ENCODE measurements around the gene HCAR2. TPM values are rescaled to one million over a fixed set of nuclear protein-coding genes. Genes with fewer than 3 reads are reported as not detected.
"Not testable (repeated sequence)": the region's sequence is repeated elsewhere in the genome, so short reads cannot be mapped to it uniquely, and the experiment has no call there.

The HCAR2 gene
- not detected in 2 replicates for total RNA-seq

DNA sequence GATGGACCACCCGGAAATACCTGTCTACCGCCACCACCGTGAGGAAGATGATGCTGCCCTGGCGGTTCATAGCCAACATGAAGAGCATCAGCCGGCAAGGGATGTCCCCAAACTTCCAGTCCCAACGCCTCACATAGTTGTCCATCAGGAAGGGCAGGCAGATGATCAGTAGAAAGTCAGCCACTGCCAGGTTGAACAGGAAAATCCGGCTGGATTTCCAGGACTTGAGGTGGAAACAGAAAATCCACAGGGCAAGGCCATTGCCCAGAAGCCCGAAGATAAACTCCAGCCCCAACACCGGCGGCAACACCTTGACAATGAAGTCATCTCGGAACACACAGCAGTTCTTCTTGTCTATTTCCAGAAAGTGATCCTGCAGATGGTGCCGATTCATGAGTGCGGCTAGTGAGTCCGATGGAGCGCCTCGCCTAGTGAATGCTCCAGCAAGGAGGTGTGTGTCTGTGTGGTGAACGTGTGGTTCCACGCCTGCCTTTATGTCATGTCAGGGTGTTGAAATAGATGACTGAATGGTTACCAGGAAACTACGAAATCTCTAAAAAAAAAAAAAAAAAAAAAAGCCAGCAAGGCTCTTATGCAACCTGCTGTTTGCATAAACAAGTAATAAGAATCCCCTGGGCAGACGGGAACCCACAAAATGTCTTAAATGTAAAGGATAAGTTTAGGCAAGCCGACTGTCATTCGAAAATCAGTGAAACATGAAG, at the start of gene HCAR2:
HCAR2 (minus strand) TSS at position 468 of the 722 bp plus-strand sequence; CDS start at position 394, 74 bp downstream.
- not testable (repeated sequence) for DNase-seq (ENCODE audit: low read depth, low spot score)

DNA sequence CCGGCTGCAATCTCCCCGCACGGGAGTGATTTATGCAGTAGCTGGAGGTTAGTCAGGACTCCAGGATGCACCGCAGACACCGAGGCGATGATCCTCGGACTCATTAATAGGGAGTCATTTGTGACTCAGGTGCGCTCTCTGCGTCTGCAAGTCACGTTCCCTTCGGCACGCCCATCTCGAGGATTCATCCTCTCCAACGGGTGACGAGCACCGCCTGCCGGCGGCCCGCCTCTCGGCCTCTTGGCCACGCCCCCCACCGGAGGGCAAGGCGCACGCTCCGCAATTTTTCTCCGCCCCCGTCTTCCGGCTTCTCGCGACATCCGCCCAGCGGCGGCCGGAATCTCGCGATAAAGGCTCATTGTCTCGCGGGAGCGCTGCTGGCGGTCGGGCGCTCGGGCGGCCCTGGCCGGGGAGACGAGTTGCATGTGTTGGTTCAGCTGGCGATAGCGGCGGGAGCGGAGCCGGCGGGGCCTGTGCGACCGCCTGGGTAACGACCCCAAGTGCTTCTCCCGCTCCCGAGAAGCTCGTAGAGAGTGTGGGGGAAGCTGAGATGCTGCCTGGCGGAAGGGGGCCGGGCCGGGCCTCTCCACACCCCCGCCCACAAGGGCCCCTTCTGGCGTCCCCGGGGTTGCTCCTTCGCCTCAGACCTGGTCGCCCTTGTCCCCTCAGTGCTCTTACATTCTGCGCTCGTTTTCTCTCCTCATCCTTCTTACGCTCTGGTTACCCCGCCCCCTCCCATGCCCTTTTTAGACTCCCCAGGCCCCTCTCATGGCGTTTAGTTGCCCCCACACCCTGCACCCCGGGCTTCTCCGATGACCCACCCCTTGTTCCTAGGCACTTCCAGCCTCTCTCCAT, 49.5 kb upstream of the HCAR2 start, which contains the start of gene DENR:
DENR (plus strand) TSS at position 361 of the 855 bp plus-strand sequence. CDS start 878 bp downstream, outside the sequence.
- peak; percentile 82 for DNase-seq (ENCODE audit: low read depth, low spot score)

DNA sequence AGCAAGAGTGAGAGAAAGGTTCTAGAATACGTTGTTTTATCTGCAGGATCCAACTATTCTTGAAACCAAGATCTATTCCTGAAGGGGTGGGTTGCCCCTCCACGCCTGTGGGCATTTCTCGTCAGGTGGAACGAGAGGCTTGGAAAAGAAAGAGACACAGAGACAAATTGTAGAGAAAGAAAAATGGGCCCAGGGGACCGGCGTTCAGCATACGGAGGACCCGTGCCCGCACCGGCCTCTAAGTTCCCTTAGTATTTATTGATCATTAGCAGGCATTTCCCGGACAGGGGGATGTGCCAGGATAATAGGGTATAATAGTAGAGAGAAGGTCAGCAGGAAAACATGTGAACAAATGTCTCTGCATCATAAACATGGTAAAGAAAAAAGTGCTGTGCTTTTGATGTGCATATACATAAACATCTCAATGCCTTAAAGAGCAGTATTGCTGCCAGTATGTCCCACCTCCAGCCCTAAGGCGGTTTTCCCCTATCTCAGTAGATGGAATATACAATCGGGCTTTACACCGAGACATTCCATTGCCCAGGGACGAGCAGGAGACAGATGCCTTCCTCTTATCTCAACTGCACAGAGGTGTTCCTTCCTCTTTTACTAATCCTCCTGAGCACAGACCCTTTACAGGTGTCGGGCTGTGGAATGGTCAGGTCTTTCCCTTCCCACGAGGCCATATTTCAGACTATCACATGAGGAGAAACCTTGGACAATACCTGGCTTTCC, 47.8 kb upstream of the HCAR2 start:
- not testable (repeated sequence) for DNase-seq (ENCODE audit: low read depth, low spot score)

DNA sequence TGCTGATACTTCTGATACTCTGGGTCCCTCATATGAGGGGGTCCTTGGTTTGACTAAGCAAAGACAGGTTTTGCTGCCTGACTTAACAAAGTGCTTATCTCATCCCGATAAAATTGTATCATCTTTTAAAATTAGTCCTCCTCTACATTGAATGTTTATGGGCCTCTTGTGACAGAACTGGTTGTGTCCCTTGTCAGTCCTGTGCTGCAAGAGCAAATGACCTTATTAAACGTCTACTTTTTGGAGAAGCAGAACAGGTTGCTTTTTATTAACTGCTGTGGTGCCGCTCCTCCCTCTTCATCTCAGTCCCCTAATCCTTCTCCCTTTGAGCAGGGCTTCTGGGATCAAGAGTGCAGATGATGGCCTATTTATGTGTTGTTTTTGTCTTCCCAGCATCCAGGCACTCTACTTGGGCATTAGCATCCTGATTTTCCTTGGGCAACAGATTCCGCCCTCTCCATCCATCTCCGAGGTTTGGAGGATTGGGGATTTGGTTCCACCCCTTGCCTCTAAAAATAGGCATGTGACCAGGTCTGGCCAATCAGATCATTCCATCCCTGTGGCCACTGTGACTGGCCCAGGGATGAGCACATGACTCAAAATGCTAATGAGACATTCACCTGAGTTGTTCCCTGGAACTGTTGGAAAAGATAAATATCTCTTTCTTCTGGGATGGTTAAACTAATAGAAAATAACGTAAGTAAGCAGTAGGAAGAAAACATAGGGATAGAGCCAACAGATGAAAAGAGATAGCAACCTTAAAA, 46.6 kb upstream of the HCAR2 start:
- no peak for DNase-seq (ENCODE audit: low read depth, low spot score)

DNA sequence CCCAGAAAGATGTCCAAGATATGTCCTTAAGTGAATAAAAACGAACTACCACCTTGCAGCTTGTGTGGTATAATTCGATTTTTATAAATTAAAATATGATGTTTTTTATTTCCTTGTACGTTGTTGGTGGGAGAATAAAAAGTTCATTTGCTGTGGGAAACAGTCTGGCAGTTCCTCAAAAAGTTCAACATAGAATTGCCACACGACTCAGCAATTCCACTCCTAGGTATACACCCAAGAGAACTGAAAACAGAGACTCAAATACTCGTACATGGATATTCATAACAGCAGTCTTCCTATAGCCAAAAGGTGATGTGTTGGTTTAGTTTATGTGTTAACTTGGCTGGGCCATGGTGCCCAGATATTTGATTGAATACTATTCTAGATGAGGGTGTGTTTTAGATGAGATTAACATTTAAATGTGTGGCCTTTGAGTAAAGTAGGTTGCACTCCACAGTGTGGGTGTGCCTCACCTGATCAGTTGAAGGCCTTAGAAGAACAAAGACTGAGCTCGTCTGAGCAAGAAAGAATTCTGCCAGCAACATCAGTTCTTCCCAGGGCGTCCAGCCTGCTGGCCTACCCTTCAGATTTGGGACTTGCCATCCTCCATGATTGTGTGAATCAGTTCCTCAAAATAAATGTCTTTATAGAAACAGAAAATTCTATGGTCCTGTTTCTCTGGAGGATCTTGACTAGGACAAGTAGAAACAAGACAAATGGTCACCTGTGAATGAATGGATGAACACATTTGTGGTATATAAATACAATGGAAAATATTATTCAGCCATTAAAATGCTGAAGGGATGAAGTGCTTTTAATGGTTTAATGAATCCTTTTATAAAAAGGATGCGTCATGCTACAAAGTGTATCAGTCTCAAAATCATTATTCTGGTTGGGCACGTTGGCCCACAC, 44.3 kb upstream of the HCAR2 start:
- DNase-seq (ENCODE audit: low read depth, low spot score), result no peak

DNA sequence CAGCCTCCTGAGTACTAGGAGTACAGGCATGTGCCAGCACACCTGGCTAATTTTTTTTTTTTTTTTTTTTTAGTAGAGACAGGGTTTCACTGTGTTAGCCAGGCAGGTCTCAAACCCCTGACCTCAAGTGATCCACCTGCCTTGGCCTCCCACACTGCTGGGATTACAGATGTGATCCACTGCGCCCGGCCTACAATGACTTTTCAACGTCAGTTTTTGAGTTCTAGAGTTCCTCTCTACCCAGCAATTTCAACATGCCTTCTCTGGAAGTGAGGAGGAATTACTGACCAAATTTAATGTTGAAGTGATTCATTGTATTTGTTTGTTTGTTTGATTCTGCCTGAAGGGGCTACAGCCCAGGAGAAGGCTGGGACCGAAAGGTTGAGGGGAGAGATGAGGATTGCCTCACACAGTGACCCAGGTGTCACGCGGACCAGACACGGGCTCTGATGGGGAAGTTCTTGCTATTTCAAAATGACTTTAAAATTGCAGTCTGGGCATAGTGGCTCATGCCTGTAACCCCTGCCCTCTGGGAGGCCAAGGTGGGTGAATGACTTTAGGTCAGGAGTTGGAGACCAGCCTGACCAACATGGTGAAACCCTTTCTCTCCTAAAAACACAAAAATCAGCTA, 40.9 kb upstream of the HCAR2 start:
- no peak for DNase-seq (ENCODE audit: low read depth, low spot score)

DNA sequence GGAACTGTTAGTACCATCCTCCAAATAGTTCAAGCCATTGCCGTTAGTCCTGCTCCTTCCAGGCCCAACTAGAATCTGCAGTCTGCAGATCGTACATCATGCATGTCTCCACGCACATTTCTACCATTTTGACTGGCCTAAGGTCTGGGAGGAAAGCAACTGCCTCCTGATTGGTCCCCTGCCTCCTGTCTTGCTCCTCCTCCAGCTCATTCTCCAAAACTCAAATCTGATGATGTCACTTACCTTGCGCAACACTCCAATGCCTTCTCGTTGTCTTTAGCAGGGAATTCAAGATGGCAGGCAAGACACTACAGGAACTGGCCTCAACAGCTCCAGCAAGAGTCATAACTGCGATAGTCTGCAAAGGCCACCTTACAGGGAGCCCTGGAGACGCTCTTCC, 37.2 kb upstream of the HCAR2 start:
- no peak for DNase-seq (ENCODE audit: low read depth, low spot score)

DNA sequence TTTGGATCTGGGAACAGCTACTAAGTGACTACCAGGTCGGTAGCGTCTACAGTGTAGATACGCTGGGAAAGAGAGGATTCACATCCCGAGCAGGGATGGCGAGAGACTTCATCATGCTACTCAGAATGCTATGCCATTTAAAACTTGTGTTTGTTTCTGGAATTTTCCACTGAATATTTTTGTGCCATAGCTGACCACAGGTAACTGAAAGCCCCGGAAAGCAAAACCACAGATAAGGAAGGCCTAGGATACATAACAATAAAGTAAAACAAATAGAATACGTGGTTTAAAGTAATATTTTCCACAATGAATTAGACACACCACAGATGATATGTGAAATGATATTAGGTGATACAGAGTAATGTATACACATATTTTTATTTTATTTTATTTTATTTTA, 35.4 kb upstream of the HCAR2 start:
- no peak for DNase-seq (ENCODE audit: low read depth, low spot score)

DNA sequence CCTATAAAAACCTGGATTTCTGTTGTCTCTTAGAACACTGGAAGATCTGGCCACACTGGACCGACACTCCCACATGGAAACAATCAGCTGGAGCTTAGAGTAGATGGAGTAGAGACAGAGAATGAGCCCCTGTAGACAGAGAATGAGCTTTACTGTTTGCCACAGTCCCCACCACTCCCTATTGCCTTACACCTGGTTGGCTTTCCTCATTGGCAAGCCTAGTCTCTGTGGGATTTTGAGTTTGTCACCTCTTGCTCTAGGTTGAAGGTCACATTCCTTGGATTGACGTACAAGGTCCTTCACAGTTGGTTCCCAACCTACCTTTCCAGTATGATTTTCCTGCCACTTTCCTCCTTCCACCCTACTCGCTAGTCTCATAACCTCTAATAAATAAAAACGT, 29.5 kb upstream of the HCAR2 start:
- DNase-seq (ENCODE audit: low read depth, low spot score), result no peak

DNA sequence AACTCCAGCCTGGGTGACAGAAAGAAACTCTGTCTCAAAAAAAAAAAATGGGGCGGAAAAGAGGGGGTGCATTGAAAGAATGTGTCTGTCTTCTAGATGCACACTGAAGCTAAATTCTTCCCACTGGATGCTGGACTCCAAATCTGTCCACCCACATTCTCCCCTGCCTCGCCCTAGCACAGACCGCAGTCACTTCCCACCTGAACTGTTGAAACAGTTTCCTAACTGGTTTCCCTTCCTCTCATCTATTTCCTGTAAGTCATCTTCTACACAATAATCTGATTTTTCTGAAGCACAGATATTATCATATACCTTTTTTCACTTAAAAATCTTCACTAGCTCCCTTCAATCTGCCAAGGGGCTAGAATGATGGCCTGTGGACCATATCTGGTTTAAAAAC, 29.0 kb upstream of the HCAR2 start:
- no peak for DNase-seq (ENCODE audit: low read depth, low spot score)

DNA sequence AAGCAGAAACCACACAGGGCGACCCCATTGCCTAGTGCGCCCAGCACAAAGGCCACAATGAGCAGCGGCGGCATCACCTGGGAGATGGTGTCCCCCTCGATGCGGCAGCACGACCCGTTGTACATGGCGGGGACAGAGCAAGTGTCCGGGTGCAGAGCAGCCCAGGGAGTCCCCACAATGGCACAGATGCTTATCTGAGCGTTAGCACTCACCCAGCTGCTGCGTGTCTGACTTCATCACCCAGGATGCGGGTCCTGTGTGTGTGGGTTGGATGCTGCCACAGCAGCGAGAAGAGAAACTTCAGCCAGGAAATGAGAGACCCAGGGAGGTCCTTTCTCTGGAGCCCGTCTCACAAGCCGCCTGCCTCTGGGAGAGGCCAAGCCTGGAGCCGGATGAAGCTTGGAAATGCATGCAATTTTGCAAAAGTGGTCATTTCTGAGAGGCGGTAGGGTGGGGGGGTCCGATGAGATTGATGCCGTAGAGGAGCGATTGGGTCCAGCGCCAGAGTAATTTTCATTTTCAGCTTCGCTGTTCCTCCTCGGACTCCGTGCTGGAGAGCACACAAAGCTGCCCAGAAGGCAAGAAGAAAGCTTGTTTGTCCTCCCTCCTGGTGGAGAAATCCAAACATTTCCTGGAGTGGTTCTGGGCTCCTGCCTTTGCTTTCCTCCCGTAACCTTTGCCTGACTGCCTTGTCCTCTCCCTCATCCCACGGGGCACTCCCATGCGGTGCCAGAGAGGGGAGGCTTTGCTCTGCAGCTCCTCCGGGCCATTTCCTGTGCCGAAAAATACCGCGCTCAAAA, 27.3 kb upstream of the HCAR2 start, which contains the start of gene HCAR1:
HCAR1 (minus strand) TSS at position 630 of the 800 bp plus-strand sequence; CDS start at position 125, 505 bp downstream.
- no peak for DNase-seq (ENCODE audit: low read depth, low spot score)

DNA sequence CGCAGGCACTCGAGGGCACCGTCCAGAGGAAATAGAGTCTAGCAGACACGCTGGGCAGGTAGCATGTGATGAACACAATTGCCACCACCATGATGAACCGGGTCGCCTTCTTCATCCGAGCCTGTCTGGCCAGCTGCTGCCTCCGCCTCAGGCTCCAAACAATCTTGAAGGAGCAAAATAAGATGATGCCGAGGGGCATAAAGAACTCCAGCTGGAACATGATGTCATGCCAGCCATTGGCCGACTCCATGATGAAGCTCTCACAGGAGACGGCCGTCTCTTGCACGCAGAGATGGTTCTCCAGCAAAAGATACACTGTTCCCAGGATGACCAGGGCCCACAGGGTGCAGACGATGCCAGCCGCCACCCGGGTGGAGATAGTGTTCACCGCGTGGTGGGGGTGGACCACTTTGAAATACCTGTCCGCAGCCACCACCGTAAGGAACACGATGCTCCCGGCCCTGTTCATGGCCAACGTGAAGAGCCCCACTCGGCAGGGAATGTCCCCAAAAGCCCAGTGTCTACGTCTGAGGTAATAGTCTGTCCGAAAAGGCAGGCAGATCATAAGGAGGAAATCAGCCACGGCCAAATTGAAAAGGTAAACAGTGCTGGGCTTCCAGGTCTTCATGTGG, 26.5 kb upstream of the HCAR2 start:
- DNase-seq (ENCODE audit: low read depth, low spot score), result no peak

DNA sequence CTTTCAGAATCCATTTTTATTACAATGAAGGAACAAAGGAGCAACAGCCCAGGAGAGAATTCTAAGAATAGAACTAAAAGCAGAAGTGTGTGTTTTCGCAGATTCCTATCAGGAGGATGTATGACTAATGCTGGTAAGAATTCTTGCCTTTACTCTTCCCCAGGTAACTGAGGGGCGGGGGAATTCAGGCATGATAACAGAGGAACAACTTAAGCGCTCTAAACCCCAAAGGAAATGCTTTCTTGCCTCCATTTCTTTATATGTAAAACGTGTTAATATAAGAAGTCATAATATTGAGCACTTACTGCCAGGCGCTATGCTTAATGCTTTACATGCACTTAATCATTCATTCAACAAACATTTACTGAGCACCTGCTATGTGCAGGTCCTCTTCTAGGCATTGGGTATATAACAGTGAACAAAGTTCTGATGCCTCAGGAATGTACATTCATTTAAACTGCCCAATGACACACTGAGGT, 23.0 kb upstream of the HCAR2 start:
- DNase-seq (ENCODE audit: low read depth, low spot score), result peak; percentile 7

DNA sequence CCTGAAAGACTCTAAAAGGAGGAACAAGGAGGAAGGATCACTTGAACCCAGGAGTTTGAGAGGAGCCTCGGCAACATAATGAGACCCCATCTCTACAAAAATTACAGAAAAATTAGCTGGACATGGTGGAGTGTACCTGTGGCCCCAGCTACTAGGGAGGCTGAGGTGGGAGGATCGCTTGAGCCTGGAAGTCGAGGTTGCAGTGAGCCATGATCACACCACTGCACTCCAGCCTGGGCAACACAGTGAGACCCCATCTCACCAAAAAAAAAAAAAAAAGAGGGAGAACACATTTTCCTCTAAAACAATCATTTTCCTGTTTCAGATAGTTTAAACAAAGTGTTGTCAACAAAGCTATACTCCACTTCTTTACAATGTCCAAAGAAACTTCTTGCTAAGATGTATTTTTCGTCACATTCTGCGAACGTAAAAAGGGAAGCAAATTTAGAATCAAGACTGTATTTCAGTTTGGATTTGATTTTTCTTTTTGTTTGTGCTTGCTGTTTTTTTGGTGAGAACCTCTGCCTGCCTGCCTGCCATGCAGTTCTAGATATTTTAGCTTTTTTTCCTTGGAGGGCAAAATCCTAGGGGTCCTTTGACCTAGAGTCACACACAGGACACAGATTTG, 22.4 kb upstream of the HCAR2 start:
- no peak for DNase-seq (ENCODE audit: low read depth, low spot score)

DNA sequence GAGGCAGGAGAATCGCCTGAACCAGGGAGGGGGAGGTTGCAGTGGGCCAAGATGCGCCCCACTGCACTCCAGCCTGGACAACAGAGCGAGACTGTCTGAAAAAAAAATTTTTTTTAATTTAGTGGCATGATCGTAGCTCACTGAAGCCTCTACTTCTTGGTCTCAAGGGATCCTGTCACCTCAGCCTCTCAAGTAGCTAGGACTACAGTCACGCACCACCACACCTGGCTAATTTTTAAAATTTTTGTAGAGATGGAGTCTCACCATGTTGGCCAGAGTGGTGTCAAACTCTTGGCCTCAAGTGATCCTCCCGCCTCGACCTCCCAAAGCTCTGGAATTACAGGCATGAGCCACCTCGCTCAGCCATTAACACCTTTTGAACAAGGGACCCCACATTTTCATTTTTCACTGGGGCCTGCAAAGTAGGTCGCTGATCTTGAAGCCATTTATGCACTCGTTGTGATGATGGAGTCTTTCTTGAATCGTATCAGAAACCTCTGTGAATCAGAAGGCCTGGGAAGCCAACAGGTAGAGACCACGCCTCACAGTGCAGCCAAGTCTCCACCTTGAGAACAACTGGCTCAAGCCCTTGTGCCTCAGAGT, 21.6 kb upstream of the HCAR2 start:
- DNase-seq (ENCODE audit: low read depth, low spot score), result no peak

DNA sequence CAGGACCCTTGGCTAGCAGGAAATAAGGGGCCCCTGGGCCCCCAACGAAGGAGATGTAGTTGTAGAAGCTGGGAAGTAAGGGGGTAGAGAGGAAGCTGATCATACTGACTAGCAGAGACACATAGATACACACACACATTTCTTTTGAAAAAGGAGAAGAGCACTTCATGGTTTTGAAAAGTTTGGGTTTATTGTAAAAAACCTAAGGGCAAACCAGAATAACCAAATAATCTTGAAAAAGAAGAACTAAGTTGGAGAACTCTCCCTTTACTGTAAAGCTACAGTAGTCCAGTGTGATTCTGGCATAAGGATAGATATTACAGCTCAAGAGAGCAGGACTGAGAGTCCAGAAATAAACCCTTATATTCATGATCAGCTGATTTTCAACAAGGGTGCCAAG, 19.2 kb upstream of the HCAR2 start:
- no peak for DNase-seq (ENCODE audit: low read depth, low spot score)

DNA sequence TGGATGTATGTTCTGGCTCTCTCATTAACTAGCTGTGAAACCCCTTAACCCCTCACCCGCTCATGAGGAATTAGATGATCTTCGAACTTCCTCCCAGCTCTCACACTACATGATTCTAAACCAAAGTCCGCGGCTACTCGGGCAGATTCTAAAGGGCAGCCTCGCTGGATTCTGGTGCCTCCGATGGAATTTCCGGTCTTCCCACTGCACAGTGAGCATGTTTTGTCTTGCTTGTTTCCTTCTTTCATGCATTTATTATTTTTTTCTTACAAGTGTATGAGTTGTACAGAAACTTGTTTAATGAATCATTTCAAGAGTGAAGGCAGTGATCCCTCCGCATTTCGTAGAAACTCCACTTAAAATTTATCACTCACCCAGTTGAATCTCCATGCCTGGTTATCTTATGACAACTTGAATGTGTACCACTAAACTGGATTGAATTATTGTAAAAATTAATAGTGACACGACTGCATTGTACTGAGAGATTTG, 17.9 kb upstream of the HCAR2 start:
- no peak for DNase-seq (ENCODE audit: low read depth, low spot score)

Data from pulmonary artery endothelial cell (primary cell).